Endothelial cell (in vitro differentiated cells): Measurements from ENCODE around the gene JAZF1. TPM values are rescaled to one million over a fixed set of nuclear protein-coding genes. Genes with fewer than 3 reads are reported as not detected.

Experiments used
- DNase-seq: peaks from one replicate; pipeline ENCODE4 v3.0.0; 2021; ENCODE audit warnings: low spot score
- H3K27ac Mint-ChIP-seq: one replicate; pipeline ENCODE4 v1.8.0; 2021; ENCODE audit warnings: mixed read lengths, inconsistent platforms; ENCODE audit not compliant: unreplicated experiment
- H3K27me3 Mint-ChIP-seq: one replicate; pipeline ENCODE4 v1.8.0; 2021; ENCODE audit warnings: mild to moderate bottlenecking, moderate library complexity, mixed read lengths, inconsistent platforms; ENCODE audit not compliant: unreplicated experiment
- H3K36me3 Mint-ChIP-seq: one replicate; pipeline ENCODE4 v1.8.0; 2021; ENCODE audit warnings: mild to moderate bottlenecking, low read depth, mixed read lengths, inconsistent platforms; ENCODE audit not compliant: unreplicated experiment
- H3K4me1 Mint-ChIP-seq: one replicate; pipeline ENCODE4 v1.8.0; 2021; ENCODE audit warnings: mild to moderate bottlenecking, mixed read lengths, inconsistent platforms; ENCODE audit not compliant: unreplicated experiment
- H3K4me3 Mint-ChIP-seq: one replicate; pipeline ENCODE4 v1.8.0; 2021; ENCODE audit warnings: mild to moderate bottlenecking, mixed read lengths, inconsistent platforms; ENCODE audit not compliant: unreplicated experiment
- H3K9me3 Mint-ChIP-seq: one replicate; pipeline ENCODE4 v1.8.0; 2021; ENCODE audit warnings: mixed read lengths, inconsistent platforms; ENCODE audit not compliant: unreplicated experiment
- CTCF ChIP-seq: fragments of 200-600 bp; sonication (generic); IDR thresholded peaks from one replicate; pipeline ENCODE4 v1.5.0; 2021; ENCODE audit warnings: antibody characterized with exemption; ENCODE audit not compliant: unreplicated experiment
- total RNA-seq: library from RNA; stranded (reverse); fragmentation: NEBNext Ultra II Directional; extraction: Animal tissue kit (Norgen Biotek cat#: 25700); gene quantifications from one replicate; pipeline ENCODE4 v1.2.1, GENCODE V29; 2021; ENCODE audit not compliant: unreplicated experiment

JAZF1 gene
- total RNA-seq, 1 donor from 2014 or later: 8.5 TPM

- Mint-ChIP-seq H3K27ac (no peak overlapping the region), H3K36me3 (no peaks in the 10 kb centered on the region), H3K9me3 (no peaks in the 10 kb centered on the region), H3K4me1 (peaks cover 2% of the 10 kb centered on the region), H3K27me3 (peaks cover 6% of the 10 kb centered on the region), H3K4me3 (no peak overlapping the region)
- no peak for TF ChIP-seq CTCF
- no peak for DNase-seq
These were observed 72.6 kb downstream of the JAZF1 start for GRCh38 chr7:28107960-28108359.

- H3K27ac Mint-ChIP-seq: no peak overlapping the region
- no peak for DNase-seq
- peaks cover 2% of the 10 kb centered on the region for H3K4me1 Mint-ChIP-seq
- no peaks in the 10 kb centered on the region for H3K9me3 Mint-ChIP-seq
- H3K4me3 Mint-ChIP-seq: no peak overlapping the region
- H3K36me3 Mint-ChIP-seq: no peaks in the 10 kb centered on the region
- H3K27me3 Mint-ChIP-seq: peaks cover 5% of the 10 kb centered on the region
- no peak for TF ChIP-seq CTCF
These were observed 74.2 kb downstream of the JAZF1 start for GRCh38 chr7:28106321-28106829.

GRCh38 chr7:28105234-28105633, 75.4 kb downstream of the JAZF1 start:
- Mint-ChIP-seq H3K4me3 (no peak overlapping the region), H3K36me3 (no peaks in the 10 kb centered on the region), H3K9me3 (no peaks in the 10 kb centered on the region), H3K4me1 (peaks cover 2% of the 10 kb centered on the region), H3K27ac (no peak overlapping the region), H3K27me3 (peaks cover 5% of the 10 kb centered on the region)
- no peak for TF ChIP-seq CTCF
- no peak for DNase-seq

- no peaks in the 10 kb centered on the region for H3K9me3 Mint-ChIP-seq
- no peaks in the 10 kb centered on the region for H3K36me3 Mint-ChIP-seq
- peaks cover 2% of the 10 kb centered on the region for H3K4me1 Mint-ChIP-seq
- H3K27me3 Mint-ChIP-seq: peaks cover 5% of the 10 kb centered on the region
- DNase-seq: no peak
- no peak for TF ChIP-seq CTCF
- H3K4me3 Mint-ChIP-seq: no peak overlapping the region
- no peak overlapping the region for H3K27ac Mint-ChIP-seq
These were observed 75.8 kb downstream of the JAZF1 start for GRCh38 chr7:28104811-28105210.

GRCh38 chr7:28104041-28104541, 76.5 kb downstream of the JAZF1 start:
- Mint-ChIP-seq H3K27ac (no peak overlapping the region), H3K9me3 (no peaks in the 10 kb centered on the region), H3K4me3 (no peak overlapping the region), H3K27me3 (peaks cover 5% of the 10 kb centered on the region), H3K36me3 (no peaks in the 10 kb centered on the region), H3K4me1 (peaks cover 2% of the 10 kb centered on the region)
- DNase-seq: no peak
- no peak for TF ChIP-seq CTCF
